T-helper 9 cell (primary cell): Measurements from ENCODE around the gene ADISSP.

ENCODE experiments used
- DNase-seq: peaks from one replicate; pipeline ENCODE4 v3.0.0-alpha.2; 2020
- total RNA-seq, 2 donors: gene quantifications; one replicate each; lab custom pipeline; 2026; lab: John Stamatoyannopoulos, UW

The ADISSP gene
- total RNA-seq = 9.2 to 19.7 reads per million in 2 donors

DNA sequence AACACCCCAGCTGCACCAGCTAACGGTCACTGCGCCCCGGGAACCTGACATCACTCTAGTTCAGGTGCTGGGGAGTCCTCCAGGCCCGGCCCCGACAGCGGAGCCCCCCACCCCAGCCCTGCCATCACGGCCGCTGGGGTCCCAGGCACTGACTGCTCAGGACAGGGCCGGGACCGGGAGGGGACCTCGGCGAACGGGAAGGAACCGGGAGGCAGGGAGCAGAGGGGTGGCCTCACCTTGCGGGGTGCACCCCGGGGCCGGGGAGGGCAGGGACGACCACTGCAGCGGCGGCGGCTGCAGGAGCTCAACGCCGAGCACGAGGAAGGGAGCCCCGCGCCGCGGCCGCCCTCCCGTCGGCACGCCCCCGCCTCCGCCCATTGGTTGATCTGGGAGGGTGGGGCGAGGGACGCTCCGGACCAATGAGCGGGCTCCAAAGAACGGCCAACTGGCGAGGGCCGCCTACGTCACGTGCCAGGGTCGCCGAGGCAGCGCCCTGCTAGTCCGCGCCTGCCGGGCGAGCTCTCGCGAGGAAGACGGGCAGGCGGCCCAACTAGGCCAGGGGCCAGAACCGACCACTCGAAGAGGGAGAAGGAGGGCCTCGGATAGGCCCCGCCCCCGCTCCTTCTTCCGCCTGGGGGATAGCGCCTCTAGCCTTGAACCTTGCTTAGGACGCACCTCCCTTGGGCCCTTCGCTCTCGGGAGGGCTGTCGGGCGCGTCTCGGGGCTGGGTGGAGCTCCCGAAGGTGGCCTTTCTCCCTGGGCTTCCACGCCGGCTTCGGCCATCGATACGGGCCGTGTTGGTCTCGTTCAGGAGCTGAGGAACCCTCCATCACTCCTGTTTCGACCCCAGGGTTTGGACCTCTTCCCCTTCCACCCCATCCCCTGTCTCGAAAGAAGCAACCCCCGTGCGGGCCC is at the start of gene ADISSP:
TSS of gene ADISSP (minus strand) at position 327 of the 915 bp plus-strand sequence. CDS start 7,653 bp downstream, outside the sequence.
- peak; percentile 94 for DNase-seq

GRCh38 chr20:3815703-3816315 is 48.3 kb upstream of the ADISSP start:
- no peak for DNase-seq

GRCh38 chr20:3814928-3815495 is 47.5 kb upstream of the ADISSP start:
- no peak for DNase-seq

GRCh38 chr20:3813848-3814581 is 46.5 kb upstream of the ADISSP start:
- DNase-seq = no peak

GRCh38 chr20:3812975-3813847 is 45.7 kb upstream of the ADISSP start:
- no peak for DNase-seq

- no peak for DNase-seq
Observed at GRCh38 chr20:3812259-3812681, 44.7 kb upstream of the ADISSP start.

GRCh38 chr20:3811467-3812258 is 44.1 kb upstream of the ADISSP start:
- DNase-seq = peak; percentile 87

GRCh38 chr20:3808544-3808943 is 41.0 kb upstream of the ADISSP start:
- no peak for DNase-seq

DNA sequence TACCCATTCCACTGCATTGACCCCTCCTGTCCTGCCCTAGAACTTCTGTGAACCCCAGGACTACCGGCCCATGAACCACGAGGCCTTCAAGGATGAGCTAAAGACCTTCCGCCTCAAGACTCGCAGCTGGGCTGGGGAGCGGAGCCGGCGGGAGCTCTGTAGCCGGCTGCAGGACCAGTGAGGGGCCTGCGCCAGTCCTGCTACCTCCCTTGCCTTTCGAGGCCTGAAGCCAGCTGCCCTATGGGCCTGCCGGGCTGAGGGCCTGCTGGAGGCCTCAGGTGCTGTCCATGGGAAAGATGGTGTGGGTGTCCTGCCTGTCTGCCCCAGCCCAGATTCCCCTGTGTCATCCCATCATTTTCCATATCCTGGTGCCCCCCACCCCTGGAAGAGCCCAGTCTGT is 37.2 kb upstream of the ADISSP start:
- no peak for DNase-seq

GRCh38 chr20:3804254-3804751 is 36.8 kb upstream of the ADISSP start:
- no peak for DNase-seq

GRCh38 chr20:3803854-3804253 is 36.3 kb upstream of the ADISSP start:
- no peak for DNase-seq

DNA sequence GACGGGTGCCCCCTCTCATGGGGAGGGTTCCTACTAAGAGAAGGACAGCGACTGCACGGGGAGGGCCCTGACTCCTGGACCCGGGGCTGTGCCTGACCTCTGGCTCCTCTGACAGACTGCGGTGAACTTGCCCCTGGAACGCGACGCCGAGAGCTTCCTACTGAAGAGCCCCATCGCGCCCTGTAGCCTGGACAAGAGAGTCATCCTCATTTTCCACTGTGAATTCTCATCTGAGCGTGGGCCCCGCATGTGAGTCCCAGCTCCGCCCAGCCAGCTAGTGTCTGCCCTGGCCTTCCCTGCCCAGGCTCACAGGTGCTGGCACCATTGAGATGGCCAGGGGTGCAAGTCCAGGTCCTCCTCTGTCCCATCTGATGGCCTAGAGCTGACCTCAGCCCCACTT is 35.7 kb upstream of the ADISSP start:
- DNase-seq = no peak

DNA sequence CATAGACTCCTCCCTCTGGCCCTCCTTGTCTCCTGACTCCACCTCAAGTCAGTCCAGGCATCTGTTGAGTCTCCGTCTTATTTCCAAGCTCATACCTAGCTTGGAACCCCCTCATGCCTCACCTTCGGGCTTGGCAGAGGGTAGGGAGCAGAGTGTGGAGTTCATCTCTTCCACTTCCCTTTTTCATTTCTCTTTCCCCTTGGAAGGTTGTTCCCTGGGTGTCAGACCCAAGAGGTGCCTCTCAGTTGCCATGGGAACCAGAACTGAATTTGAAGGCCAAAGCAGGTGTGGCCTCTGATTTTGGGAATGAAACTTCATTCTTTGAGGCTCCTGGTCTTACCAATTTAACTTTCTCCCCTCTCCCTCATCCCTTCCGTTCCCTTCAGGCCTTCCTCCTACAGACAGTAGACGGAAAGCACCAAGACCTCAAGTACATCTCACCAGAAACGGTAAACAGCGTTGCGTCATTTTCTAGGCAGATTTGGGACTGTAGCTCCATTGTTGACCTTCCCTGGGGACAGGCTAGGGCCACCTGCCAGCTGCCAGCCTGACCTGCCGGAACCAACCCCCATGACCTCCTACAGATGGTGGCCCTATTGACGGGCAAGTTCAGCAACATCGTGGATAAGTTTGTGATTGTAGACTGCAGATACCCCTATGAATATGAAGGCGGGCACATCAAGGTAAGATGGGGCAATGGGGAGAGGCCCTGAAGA is 35.1 kb upstream of the ADISSP start:
- DNase-seq = no peak

- no peak for DNase-seq
Observed at GRCh38 chr20:3801846-3802245, 34.3 kb upstream of the ADISSP start.

GRCh38 chr20:3801299-3801698 is 33.7 kb upstream of the ADISSP start:
- DNase-seq = no peak

GRCh38 chr20:3800878-3801260 is 33.3 kb upstream of the ADISSP start:
- DNase-seq = no peak

DNA sequence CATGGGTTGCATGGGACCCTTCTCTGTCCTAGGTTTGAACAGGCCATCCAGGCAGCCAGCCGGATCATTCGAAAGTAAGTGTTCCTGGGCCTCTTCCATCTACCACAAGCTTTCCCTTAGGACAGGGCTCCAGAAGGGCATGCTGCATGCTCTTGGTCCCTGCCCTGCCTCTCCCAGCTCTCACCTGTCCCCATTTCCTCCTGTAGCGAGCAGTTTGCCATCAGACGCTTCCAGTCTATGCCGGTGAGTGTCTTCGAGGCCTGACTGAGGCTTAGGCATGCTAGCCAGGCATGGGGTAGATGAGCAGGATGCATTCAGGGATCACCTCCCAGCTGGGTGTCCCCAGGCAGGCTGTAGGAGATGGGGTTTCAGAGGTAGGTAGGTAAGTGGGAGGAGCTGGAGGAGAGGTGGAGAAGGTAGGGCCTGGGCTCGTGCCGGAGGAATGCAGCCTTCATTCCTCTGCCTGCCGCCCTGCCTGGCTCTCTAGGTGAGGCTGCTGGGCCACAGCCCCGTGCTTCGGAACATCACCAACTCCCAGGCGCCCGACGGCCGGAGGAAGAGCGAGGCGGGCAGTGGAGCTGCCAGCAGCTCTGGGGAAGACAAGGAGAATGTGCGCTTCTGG is 32.8 kb upstream of the ADISSP start:
- no peak for DNase-seq

DNA sequence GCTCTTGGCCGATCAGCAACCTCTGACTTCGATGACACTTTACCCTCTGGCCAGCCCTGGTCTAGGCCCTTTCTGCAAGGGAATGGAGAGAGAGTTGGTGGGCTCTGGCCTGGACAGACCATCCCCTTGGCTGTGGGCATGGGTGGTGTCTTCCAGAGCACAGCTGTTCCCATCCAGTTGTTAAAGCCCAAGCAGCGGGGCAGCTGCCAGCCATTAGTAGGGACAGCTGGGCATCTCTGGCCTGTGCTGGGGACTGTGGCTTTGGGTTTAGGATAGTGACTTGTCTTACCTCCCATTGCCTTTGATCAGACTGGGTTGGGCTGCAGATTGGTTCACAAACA is 31.3 kb upstream of the ADISSP start:
- DNase-seq = no peak

GRCh38 chr20:3798373-3798768 is 30.8 kb upstream of the ADISSP start:
- no peak for DNase-seq
